Liver (tissue), 9 donors: ENCODE results near the gene IGF2BP3. TPM values are rescaled to one million over a fixed set of nuclear protein-coding genes. Genes with fewer than 3 reads are reported as not detected.

ENCODE experiments used
- DNase-seq: peaks from one replicate; pipeline ENCODE4 v3.0.0-alpha.2; 2017; ENCODE audit warnings: low spot score
- H3K27ac ChIP-seq, 2 donors: one replicate each; pipeline ENCODE4 v1.7.0; 2013; ENCODE audit warnings: inconsistent platforms in 2 of 2, low read length in 2 of 2, control low read depth in 1 of 2, low read depth in 1 of 2, mild to moderate bottlenecking in 1 of 2
- H3K27me3 ChIP-seq, 4 donors: one replicate each; pipeline versions ENCODE4 v1.6.1 to v1.7.0; 2013; ENCODE audit warnings: low read length in 3 of 4, inconsistent platforms in 1 of 4, mild to moderate bottlenecking in 1 of 4, moderate library complexity in 1 of 4; ENCODE audit not compliant: control insufficient read depth in 4 of 4, insufficient read depth in 4 of 4
- H3K36me3 ChIP-seq, 4 donors: one replicate each; pipeline versions ENCODE4 v1.6.1 to v1.7.0; 2013; ENCODE audit warnings: low read length in 3 of 4, mild to moderate bottlenecking in 3 of 4, low read depth in 1 of 4, moderate library complexity in 1 of 4; ENCODE audit not compliant: control insufficient read depth in 4 of 4, insufficient read depth in 3 of 4
- H3K4me1 ChIP-seq, 4 donors: one replicate each; pipeline versions ENCODE4 v1.6.1 to v1.7.0; 2013; ENCODE audit warnings: low read length in 3 of 4, mild to moderate bottlenecking in 3 of 4, moderate library complexity in 1 of 4; ENCODE audit not compliant: control insufficient read depth in 4 of 4, insufficient read depth in 4 of 4
- H3K4me3 ChIP-seq, 3 donors: one replicate each; pipeline versions ENCODE4 v1.6.1 to v1.7.0; 2013; ENCODE audit warnings: low read length in 3 of 3, control low read depth in 1 of 3, low read depth in 1 of 3, mild to moderate bottlenecking in 1 of 3
- H3K9ac ChIP-seq, 2 donors: one replicate each; pipeline ENCODE4 v1.7.0; 2013; ENCODE audit warnings: low read length in 2 of 2, mild to moderate bottlenecking in 2 of 2, moderate library complexity in 2 of 2, control low read depth in 1 of 2, low read depth in 1 of 2
- H3K9me3 ChIP-seq, 4 donors: one replicate each; pipeline versions ENCODE4 v1.6.1 to v1.7.0; 2013; ENCODE audit warnings: low read length in 3 of 4; ENCODE audit not compliant: control insufficient read depth in 4 of 4
- EGR1 ChIP-seq, 2 donors: IDR thresholded peaks; 2 replicates each; pipeline ENCODE4 v1.6.1; 2016 to 2018; ENCODE audit warnings: antibody characterized with exemption in 2 of 2, low read depth in 2 of 2
- FOXA1 ChIP-seq: IDR thresholded peaks from 2 replicates; pipeline ENCODE4 v1.6.1; 2016; ENCODE audit warnings: antibody characterized with exemption
- FOXA2 ChIP-seq: IDR thresholded peaks from 2 replicates; pipeline ENCODE4 v1.6.1; 2016; ENCODE audit warnings: antibody characterized with exemption
- GABPA ChIP-seq, 2 donors: IDR thresholded peaks in 1 of 2; conservative IDR thresholded peaks in 1 of 2; 2 replicates each; pipeline ENCODE4 v1.6.1; 2016; ENCODE audit warnings: antibody characterized with exemption in 2 of 2, mild to moderate bottlenecking in 1 of 2, moderate library complexity in 1 of 2
- HNF4A ChIP-seq, 2 donors: conservative IDR thresholded peaks; 2 replicates each; pipeline ENCODE4 v1.6.1; 2016; ENCODE audit warnings: antibody characterized with exemption in 2 of 2, mild to moderate bottlenecking in 2 of 2
- HNF4G ChIP-seq: IDR thresholded peaks from 2 replicates; pipeline ENCODE4 v1.6.1; 2016; ENCODE audit warnings: antibody characterized with exemption
- JUND ChIP-seq, 2 donors: IDR thresholded peaks; 2 replicates each; pipeline ENCODE4 v1.6.1; 2016; ENCODE audit warnings: antibody characterized with exemption in 2 of 2
- MAX ChIP-seq: IDR thresholded peaks from 2 replicates; pipeline ENCODE4 v1.6.1; 2016; ENCODE audit warnings: antibody characterized with exemption
- NR2F2 ChIP-seq: IDR thresholded peaks from 2 replicates; pipeline ENCODE4 v1.6.1; 2016; ENCODE audit warnings: antibody characterized with exemption
- RAD21 ChIP-seq, 2 donors: IDR thresholded peaks; 2 replicates each; pipeline ENCODE4 v1.6.1; 2016; ENCODE audit warnings: antibody characterized with exemption in 2 of 2, mild to moderate bottlenecking in 2 of 2
- REST ChIP-seq: IDR thresholded peaks from 2 replicates; pipeline ENCODE4 v1.6.1; 2016; ENCODE audit warnings: antibody characterized with exemption, mild to moderate bottlenecking
- RXRA ChIP-seq, 2 donors: IDR thresholded peaks; 2 replicates each; pipeline ENCODE4 v1.6.1; 2017 to 2018; ENCODE audit warnings: antibody characterized with exemption in 2 of 2, mild to moderate bottlenecking in 1 of 2
- SP1 ChIP-seq: IDR thresholded peaks from 2 replicates; pipeline ENCODE4 v1.6.1; 2018; ENCODE audit warnings: antibody characterized with exemption, mild to moderate bottlenecking
- TAF1 ChIP-seq: conservative IDR thresholded peaks from 2 replicates; pipeline ENCODE4 v1.6.1; 2016; ENCODE audit warnings: antibody characterized with exemption, mild to moderate bottlenecking
- YY1 ChIP-seq: IDR thresholded peaks from 2 replicates; pipeline ENCODE4 v1.6.1; 2016; ENCODE audit warnings: antibody characterized with exemption, mild to moderate bottlenecking
- WGBS: extraction: QIAGEN DNeasy Blood & Tissue Kit; methylation state at CpG from one replicate; pipeline ENCODE4 v1.1.7; 2013; 5-methylcytosine and 5-hydroxymethylcytosine counted together
- polyA plus RNA-seq, 2 donors: library from polyadenylated mRNA; stranded (reverse) in 1 of 2; unstranded in 1 of 2; fragments of 200-250 nt in 1 of 2; fragments of >200 nt in 1 of 2; fragmentation: Nextera tagmentation in 1 of 2; extraction: Ambion mirVana in 1 of 2; gene quantifications; one replicate each; pipeline versions ENCODE4 v1.2.1 to v1.2.3, GENCODE V29; 2013 to 2015
- total RNA-seq, 2 donors: library from RNA; depleted of rRNA; stranded (reverse); fragments of >200 nt; gene quantifications; one replicate each; pipeline ENCODE4 v1.2.3, GENCODE V29; 2014
- TF ChIP-seq, protein P1 (sequence below): IDR thresholded peaks from 2 replicates; pipeline ENCODE4 v1.6.1; 2016; ENCODE audit warnings: antibody characterized with exemption
- TF ChIP-seq, protein P2 (sequence below): IDR thresholded peaks from 2 replicates; pipeline ENCODE4 v1.6.1; 2016; ENCODE audit warnings: antibody characterized with exemption
- donor health status: healthy.
- donor health status: healthy.
- donor health status: healthy.
- donor health status: healthy.
- donor health status: healthy.

The IGF2BP3 gene
- total and polyA plus RNA-seq, 4 donors = 0.17 to 28.4 (median 0.23) TPM; not detected in 1

- Histone ChIP-seq H3K27me3 (no peaks in the 10 kb centered on the region), H3K36me3 (no peaks in the 10 kb centered on the region), H3K4me1 (no peaks in the 10 kb centered on the region), H3K9me3 (no peaks in the 10 kb centered on the region), H3K27ac (no peak overlapping the region), H3K4me3 (no peak overlapping the region), H3K9ac (no peak overlapping the region)
- no peak for DNase-seq
- TF ChIP-seq JUND (IDR thresholded peaks at IDR 0.05) (no peak), NR2F2 (no peak), SP1 (no peak), RXRA (IDR thresholded peaks at IDR 0.05) (no peak), FOXA1 (no peak), GABPA (IDR thresholded peaks at IDR 0.05 in 1 of 2, conservative IDR thresholded peaks at IDR 0.05 in 1 of 2) (no peak)
- TF ChIP-seq, protein P1, sequence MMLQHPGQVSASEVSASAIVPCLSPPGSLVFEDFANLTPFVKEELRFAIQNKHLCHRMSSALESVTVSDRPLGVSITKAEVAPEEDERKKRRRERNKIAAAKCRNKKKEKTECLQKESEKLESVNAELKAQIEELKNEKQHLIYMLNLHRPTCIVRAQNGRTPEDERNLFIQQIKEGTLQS = no peak
- TF ChIP-seq, protein P2, sequence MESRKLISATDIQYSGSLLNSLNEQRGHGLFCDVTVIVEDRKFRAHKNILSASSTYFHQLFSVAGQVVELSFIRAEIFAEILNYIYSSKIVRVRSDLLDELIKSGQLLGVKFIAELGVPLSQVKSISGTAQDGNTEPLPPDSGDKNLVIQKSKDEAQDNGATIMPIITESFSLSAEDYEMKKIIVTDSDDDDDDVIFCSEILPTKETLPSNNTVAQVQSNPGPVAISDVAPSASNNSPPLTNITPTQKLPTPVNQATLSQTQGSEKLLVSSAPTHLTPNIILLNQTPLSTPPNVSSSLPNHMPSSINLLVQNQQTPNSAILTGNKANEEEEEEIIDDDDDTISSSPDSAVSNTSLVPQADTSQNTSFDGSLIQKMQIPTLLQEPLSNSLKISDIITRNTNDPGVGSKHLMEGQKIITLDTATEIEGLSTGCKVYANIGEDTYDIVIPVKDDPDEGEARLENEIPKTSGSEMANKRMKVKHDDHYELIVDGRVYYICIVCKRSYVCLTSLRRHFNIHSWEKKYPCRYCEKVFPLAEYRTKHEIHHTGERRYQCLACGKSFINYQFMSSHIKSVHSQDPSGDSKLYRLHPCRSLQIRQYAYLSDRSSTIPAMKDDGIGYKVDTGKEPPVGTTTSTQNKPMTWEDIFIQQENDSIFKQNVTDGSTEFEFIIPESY = no peak
- WGBS = 90% methylated on average over 18 of the region's 18 CpGs
Measured at GRCh38 chr7:23285657-23286646, 184.3 kb downstream of the IGF2BP3 start.

DNA sequence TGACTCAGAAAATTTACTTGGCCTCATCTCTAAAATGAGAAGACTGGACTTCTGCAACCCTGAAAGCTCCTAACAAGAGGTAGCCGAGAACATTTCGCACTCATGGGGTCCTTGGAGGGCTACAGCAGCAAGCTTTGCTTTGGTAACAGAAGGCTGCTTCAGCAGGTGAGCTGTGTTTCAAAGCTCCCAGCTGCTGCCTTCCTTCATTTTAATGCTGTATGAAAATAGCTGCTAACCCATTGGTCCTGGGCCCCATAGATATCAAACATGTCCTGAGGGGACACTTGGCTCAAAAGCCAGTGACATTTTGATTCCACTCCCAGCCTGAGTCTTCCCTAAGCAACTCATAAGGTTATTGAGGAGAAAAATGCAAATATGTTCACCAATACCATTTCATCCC is 185.4 kb downstream of the IGF2BP3 start:
- Histone ChIP-seq H3K27ac (no peak overlapping the region), H3K9me3 (no peaks in the 10 kb centered on the region), H3K4me3 (no peak overlapping the region), H3K36me3 (no peaks in the 10 kb centered on the region), H3K4me1 (no peaks in the 10 kb centered on the region), H3K27me3 (no peaks in the 10 kb centered on the region), H3K9ac (no peak overlapping the region)
- TF ChIP-seq MAX = no peak
- no peak for TF ChIP-seq FOXA1
- no peak for TF ChIP-seq TAF1
- TF ChIP-seq HNF4G = no peak
- TF ChIP-seq FOXA2 = no peak
- no peak for TF ChIP-seq REST
- no peak for TF ChIP-seq GABPA (IDR thresholded peaks at IDR 0.05 in 1 of 2, conservative IDR thresholded peaks at IDR 0.05 in 1 of 2)
- no peak for TF ChIP-seq JUND (IDR thresholded peaks at IDR 0.05)
- TF ChIP-seq, protein P1 = no peak
- TF ChIP-seq YY1 = no peak
- TF ChIP-seq RAD21 (IDR thresholded peaks at IDR 0.05) = no peak
- TF ChIP-seq EGR1 (IDR thresholded peaks at IDR 0.05; ENCODE audit: low read depth in 2 of 2) = no peak
- no peak for TF ChIP-seq HNF4A (conservative IDR thresholded peaks at IDR 0.05)
- TF ChIP-seq SP1 = no peak
- 95% methylated on average over 2 of the region's 2 CpGs for WGBS
- DNase-seq = no peak
